ENCODE data around the gene TEX14. TPM values are rescaled to one million over a fixed set of nuclear protein-coding genes. Genes with fewer than 3 reads are reported as not detected.

TEX14 gene
- total RNA-seq (ENCODE audit: unreplicated experiment): 0.20 TPM
- long read RNA-seq: 0 reads

- H3K36me3 Mint-ChIP-seq (ENCODE audit: unreplicated experiment): no peaks in the 10 kb centered on the region
- peaks cover 6% of the 10 kb centered on the region for H3K4me1 Mint-ChIP-seq (ENCODE audit: low read depth, unreplicated experiment)
- H3K4me3 Mint-ChIP-seq (ENCODE audit: unreplicated experiment): peak within 1 kb of the TSS; percentile 86
- TF ChIP-seq CTCF (IDR thresholded peaks at IDR 0.05; ENCODE audit: partially characterized antibody, unreplicated experiment): no peak
- DNase-seq: no peak
- H3K27ac Mint-ChIP-seq (ENCODE audit: unreplicated experiment): peak within 1 kb of the TSS; percentile 48
- peaks cover 4% of the 10 kb centered on the region for H3K9me3 Mint-ChIP-seq (ENCODE audit: unreplicated experiment)
- H3K27me3 Mint-ChIP-seq (ENCODE audit: unreplicated experiment): no peaks in the 10 kb centered on the region
Observed at GRCh38 chr17:58691701-58692238, at the start of gene TEX14. TSS of gene TEX14 (minus strand) at chr17:58692045. CDS start at chr17:58652001, 40,044 bp downstream.

- no peaks in the 10 kb centered on the region for H3K27me3 Mint-ChIP-seq (ENCODE audit: unreplicated experiment)
Observed at GRCh38 chr17:58741121-58741625, 49.3 kb upstream of the TEX14 start.

GRCh38 chr17:58734811-58735210 lies 43.0 kb upstream of the TEX14 start:
- Mint-ChIP-seq H3K4me3 (ENCODE audit: unreplicated experiment) (no peak overlapping the region), H3K36me3 (ENCODE audit: unreplicated experiment) (no peaks in the 10 kb centered on the region), H3K4me1 (ENCODE audit: low read depth, unreplicated experiment) (no peaks in the 10 kb centered on the region), H3K9me3 (ENCODE audit: unreplicated experiment) (no peaks in the 10 kb centered on the region), H3K27ac (ENCODE audit: unreplicated experiment) (no peak overlapping the region), H3K27me3 (ENCODE audit: unreplicated experiment) (no peaks in the 10 kb centered on the region)
- TF ChIP-seq CTCF (IDR thresholded peaks at IDR 0.05; ENCODE audit: partially characterized antibody, unreplicated experiment): no peak
- no peak for DNase-seq

More at GRCh38 chr17:58741121-58741625, 49.3 kb upstream of the TEX14 start:
- Mint-ChIP-seq H3K4me3 (ENCODE audit: unreplicated experiment) (no peak overlapping the region), H3K9me3 (ENCODE audit: unreplicated experiment) (peaks cover 2% of the 10 kb centered on the region), H3K27ac (ENCODE audit: unreplicated experiment) (no peak overlapping the region), H3K36me3 (ENCODE audit: unreplicated experiment) (peaks cover 4% of the 10 kb centered on the region), H3K4me1 (ENCODE audit: low read depth, unreplicated experiment) (peaks cover 2% of the 10 kb centered on the region)
- no peak for DNase-seq
- no peak for TF ChIP-seq CTCF (IDR thresholded peaks at IDR 0.05; ENCODE audit: partially characterized antibody, unreplicated experiment)

GRCh38 chr17:58734040-58734439 lies 42.2 kb upstream of the TEX14 start:
- no peaks in the 10 kb centered on the region for H3K27me3 Mint-ChIP-seq (ENCODE audit: unreplicated experiment)
- H3K4me1 Mint-ChIP-seq (ENCODE audit: low read depth, unreplicated experiment): no peaks in the 10 kb centered on the region
- no peak overlapping the region for H3K27ac Mint-ChIP-seq (ENCODE audit: unreplicated experiment)
- no peak overlapping the region for H3K4me3 Mint-ChIP-seq (ENCODE audit: unreplicated experiment)
- no peaks in the 10 kb centered on the region for H3K9me3 Mint-ChIP-seq (ENCODE audit: unreplicated experiment)
- no peaks in the 10 kb centered on the region for H3K36me3 Mint-ChIP-seq (ENCODE audit: unreplicated experiment)
- no peak for TF ChIP-seq CTCF (IDR thresholded peaks at IDR 0.05; ENCODE audit: partially characterized antibody, unreplicated experiment)
- DNase-seq: no peak

- TF ChIP-seq CTCF (IDR thresholded peaks at IDR 0.05; ENCODE audit: partially characterized antibody, unreplicated experiment): no peak
- no peaks in the 10 kb centered on the region for H3K36me3 Mint-ChIP-seq (ENCODE audit: unreplicated experiment)
Observed at GRCh38 chr17:58730937-58731336, 39.1 kb upstream of the TEX14 start.

More at GRCh38 chr17:58730937-58731336, 39.1 kb upstream of the TEX14 start:
- no peak overlapping the region for H3K27ac Mint-ChIP-seq (ENCODE audit: unreplicated experiment)
- no peaks in the 10 kb centered on the region for H3K4me1 Mint-ChIP-seq (ENCODE audit: low read depth, unreplicated experiment)
- H3K4me3 Mint-ChIP-seq (ENCODE audit: unreplicated experiment): no peak overlapping the region
- DNase-seq: no peak
- no peaks in the 10 kb centered on the region for H3K9me3 Mint-ChIP-seq (ENCODE audit: unreplicated experiment)
- no peaks in the 10 kb centered on the region for H3K27me3 Mint-ChIP-seq (ENCODE audit: unreplicated experiment)

Measured in glutamatergic neuron (in vitro differentiated cells).